ENCODE data around the gene RAB3GAP1.
"Not testable (repeated sequence)": the region's sequence is repeated elsewhere in the genome, so short reads cannot be mapped to it uniquely, and the experiment has no call there.

The RAB3GAP1 gene

DNA sequence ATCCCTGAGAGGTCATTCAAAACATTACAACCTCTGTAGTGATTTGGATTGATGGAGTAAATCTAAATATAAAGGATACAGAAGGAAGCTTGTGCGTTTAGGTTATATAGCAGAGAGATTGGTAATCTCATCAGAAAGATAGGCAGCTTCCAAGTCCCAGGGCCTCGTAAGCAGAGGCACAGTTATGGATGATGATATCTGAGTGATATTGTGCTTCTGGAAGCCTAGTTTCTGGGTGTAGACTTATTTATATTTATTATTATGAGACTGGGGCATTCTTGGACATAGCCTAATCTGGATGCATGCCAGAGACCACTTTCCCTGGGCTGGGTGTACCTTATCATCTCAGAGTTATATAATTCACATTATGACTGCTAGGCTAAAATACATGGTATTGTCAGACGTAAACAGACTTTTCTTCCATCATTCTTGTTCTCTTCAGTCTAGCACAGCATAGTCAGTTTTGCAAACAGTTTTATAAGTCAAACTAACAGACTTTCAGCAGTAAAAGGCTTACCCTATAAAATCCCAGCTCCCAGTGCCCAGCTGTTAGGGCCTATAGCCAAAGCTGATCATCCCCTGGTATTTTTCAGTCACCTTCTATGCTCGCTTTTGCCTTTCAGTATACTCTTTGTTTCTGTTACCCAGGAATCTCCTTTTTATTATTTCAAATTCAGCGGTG lies 47.9 kb downstream of the RAB3GAP1 start:
- in situ Hi-C loops (cut with MboI; ENCODE audit: low sequenced_read_pairs): no loop called here

DNA sequence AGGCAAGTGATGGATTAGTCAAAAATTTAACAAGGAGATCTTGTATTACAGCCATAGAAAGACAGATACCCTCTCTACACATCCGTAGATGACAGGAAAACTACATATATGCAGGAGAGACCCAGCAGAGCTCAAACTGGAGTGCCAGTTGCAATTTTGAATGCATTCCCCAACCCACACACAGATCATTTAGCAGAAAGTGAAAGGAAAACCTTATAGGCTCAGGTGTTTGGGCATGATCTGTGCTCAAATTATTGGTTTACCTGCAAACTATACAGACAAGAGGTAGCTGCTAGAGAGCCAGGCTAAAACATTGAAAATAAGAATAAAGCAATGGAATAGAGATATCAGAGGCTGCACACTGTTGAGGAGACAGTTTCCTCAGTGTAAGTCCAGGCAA lies 51.8 kb downstream of the RAB3GAP1 start:
- in situ Hi-C loops (cut with MboI; ENCODE audit: low sequenced_read_pairs): no loop called here

DNA sequence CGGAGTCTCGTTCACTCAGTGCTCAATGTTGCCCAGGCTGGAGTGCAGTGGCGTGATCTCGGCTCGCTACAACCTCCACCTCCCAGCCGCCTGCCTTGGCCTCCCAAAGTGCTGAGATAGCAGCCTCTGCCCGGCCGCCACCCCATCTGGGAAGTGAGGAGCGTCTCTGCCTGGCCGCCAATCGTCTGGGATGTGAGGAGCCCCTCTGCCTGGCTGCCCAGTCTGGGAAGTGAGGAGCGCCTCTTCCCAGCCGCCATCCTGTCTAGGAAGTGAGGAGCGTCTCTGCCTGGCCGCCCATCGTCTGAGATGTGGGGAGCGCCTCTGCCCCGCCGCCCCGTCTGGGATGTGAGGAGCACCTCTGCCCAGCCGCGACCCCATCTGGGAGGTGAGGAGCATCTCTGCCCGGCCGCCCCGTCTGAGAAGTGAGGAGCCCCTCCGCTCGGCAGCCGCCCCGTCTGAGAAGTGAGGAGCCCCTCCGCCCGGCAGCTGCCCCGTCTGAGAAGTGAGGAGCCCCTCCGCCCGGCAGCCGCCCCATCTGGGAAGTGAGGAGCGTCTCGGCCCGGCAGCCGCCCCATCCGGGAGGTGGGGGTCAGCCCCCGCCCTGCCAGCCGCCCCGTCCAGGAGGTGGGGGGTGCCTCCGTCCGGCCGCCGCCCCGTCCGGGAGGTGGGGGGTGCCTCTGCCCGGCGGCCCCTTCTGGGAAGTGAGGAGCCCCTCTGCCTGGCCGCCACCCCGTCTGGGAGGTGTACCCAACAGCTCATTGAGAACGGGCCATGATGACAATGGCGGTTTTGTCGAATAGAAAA lies 53.6 kb downstream of the RAB3GAP1 start:
- in situ Hi-C loops (cut with MboI; ENCODE audit: low sequenced_read_pairs): not testable (repeated sequence)

DNA sequence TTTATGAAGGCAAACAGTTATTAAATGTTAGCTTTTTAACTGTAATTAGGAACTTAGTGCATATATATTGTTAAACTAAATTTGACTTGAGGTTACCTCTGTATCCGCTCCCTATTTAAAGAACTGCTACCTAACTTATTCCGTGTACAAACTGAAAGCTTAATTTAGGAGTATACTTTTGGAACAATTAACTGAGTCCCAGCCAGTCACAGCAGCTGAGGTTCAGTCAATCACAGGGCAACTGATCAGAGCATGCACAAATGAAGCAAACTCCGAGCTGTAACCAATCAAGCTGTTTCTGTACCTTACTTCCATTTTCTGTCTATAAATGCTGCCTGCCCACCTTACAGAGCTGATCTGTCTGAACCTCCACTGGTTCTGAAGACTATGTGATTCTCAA lies 61.2 kb downstream of the RAB3GAP1 start:
- in situ Hi-C loops (cut with MboI; ENCODE audit: low sequenced_read_pairs): no loop called here

DNA sequence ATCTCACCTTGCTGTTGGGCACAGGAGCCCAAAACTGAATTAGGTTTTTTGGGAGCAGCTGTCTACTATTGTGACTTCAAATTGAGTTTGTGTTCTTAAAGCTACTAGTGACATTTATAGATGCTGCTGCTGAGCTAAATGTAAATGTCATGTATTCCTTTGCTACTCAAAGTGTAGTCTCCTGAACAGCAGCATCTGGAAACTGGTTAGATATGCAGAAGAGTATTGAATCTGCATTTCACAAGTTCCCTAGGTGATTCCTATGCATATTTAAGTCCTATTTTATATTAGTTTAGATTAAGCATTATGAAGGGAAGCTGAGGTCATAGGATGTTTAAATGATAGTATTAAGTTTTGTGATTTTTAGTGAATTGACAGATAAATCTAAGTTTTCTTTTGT lies 67.5 kb downstream of the RAB3GAP1 start:
- in situ Hi-C loops (cut with MboI; ENCODE audit: low sequenced_read_pairs): no loop called here

DNA sequence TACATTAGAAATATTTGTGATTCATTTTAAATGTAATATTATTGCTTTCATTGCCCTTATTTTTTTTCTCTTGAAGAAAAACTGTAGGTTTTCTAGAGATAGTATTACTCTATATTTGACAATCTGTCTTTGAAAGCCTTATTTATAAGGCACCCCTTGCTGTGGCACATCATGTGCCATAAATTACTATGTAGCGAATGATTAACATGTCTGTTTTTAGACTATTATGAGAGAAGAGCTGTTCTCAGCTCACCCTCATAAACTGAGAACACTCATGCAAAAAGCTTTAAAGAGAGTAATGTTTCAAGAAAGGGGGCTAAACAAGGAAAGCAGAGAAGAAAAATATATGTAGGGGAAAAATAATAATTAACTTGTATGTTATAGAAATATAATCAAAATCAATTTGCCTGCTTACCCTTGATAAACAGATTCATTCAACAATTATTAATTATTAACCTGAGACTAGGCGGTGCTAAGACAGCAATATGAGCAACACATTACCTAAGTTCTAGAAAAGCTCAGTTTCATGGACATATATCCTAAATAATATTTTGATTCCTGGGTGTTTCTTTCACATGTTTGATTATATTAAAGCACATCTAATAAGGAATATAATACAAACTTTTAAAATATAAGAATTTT lies 69.0 kb downstream of the RAB3GAP1 start:
- in situ Hi-C loops (cut with MboI; ENCODE audit: low sequenced_read_pairs): no loop called here

DNA sequence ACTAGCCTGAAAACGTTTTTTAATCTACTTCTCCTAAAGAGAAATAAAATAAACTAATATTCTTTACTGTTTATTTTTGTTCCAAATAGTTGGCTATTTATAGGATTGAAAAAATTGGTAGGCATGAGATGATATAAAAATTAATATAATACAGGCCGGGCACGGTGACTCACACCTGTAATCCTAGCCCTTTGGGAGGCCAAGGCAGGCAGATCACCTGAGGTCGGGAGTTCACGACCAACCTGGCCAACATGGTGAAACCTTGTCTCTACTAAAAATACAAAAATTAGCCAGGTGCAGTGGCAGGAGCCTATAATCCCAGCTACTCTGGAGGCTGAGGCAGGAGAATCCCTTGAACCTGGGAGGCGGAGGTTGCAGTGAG lies 69.6 kb downstream of the RAB3GAP1 start:
- in situ Hi-C loops (cut with MboI; ENCODE audit: low sequenced_read_pairs): not testable (repeated sequence)

DNA sequence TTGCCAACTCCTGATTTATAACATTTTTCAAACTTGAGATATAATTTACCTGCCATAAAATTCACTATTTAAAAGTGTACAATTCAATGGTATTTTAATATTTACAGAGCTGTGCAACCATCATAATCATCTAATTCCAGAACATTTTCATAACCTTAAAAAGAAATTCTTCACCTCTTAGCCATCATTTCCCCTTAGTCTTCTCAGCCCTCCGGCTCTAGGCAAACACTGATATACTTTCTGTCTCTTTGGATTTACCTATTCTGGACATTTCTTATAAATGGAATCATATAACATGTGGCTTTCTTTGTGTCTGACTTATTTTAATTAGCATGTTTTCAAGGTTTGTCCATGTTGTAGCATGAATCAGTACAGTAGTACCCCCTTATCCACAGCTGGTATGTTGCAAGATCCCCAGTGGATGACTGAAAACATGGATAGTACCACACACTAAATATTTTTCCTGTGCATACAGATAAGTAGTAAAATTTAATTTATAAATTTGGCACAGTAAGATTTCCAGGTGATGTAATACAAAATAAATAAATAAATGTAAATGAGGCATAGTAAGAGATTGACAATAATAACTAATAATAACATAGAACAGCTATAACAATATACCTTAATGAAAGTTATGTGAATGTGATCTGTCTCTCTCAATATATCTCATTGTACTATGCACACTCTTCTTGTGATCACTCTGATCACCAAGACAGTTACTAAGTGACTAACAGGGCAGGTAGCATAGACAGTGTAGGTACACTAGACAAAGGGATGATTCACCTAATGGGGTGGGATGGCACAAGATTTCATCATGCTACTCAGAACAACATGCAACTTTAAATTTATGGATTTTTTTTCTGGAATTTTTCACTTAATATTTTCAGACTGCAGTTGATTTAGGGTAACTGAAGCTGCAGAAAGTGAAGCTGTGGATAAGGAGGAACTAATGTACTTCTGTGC lies 73.1 kb downstream of the RAB3GAP1 start:
- in situ Hi-C loops (cut with MboI; ENCODE audit: low sequenced_read_pairs): no loop called here

DNA sequence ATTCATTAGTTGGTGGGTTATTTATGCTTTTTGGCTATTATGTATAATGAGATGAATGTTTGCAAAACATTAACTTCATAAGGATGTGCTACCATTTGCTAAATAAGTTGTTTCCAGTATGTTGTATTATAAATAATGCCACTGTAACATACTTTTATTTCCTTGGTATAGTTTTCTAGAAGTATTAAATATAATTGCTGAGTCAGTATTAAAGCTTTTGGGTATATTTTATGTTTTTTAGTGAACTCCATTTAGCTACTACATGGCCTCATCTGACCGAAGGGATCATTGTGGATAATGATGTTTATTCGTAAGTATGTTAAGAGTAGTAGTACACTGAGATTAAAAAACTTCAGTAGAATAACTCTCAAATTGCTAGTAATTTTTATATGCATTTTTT lies 73.8 kb downstream of the RAB3GAP1 start:
- in situ Hi-C loops (cut with MboI; ENCODE audit: low sequenced_read_pairs): no loop called here

DNA sequence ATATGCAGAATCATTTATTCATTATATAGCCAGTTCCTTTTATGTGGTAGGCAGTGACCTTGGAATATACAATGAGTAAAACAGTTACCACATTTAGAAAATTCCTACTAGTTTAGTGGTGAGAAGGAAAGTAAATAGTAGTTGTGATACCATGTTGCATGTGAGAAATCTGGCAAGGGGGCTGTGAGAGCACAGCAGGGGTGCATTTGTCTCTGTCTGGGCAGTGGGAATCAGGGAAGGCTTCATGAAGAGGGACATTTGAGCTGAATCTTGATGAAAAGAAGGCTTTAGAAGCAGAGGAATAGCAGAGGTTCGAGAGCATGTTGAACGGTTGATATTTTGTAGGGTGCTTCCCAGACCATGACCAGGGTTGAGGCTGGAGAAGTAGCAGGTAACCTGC lies 78.7 kb downstream of the RAB3GAP1 start:
- in situ Hi-C loops (cut with MboI; ENCODE audit: low sequenced_read_pairs): no loop called here

DNA sequence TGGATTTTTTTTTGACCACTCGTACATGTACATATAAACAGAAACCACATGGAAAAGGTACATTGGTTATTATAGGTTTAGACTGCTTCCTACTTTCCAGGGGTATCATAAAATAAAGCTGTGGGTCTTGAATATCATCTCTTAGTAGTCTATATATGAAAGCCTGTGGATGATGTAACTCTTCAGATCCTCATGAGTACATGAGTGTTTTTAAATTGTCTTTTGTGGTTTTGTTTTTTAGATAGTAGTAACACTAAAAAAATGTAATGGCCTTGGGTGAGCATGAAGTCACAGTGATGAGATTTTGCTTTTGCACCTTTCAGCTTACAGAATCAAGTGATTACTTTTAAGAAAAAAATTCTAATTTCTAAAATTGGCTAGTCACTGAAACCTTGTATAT lies 80.2 kb downstream of the RAB3GAP1 start:
- in situ Hi-C loops (cut with MboI; ENCODE audit: low sequenced_read_pairs): no loop called here

DNA sequence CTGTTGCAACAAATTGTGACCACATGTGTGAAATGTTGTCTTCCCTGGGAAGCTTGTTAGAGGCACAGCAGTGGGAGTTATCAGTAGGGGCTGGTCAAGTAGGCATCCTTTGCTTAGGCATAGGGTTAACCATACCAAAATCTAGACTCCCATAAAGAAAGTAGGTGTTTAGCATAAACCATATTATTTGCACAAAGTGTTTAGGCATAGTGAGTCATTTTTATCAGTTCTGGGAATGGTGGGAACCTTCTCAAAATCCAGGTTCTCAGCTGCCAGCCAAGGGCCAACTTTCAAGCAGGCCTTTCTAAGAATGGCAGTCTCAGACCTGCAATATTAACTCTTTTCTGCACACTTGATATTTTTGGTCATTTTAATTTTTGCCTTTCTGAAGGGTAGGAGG lies 88.5 kb downstream of the RAB3GAP1 start:
- in situ Hi-C loops (cut with MboI; ENCODE audit: low sequenced_read_pairs): no loop called here

DNA sequence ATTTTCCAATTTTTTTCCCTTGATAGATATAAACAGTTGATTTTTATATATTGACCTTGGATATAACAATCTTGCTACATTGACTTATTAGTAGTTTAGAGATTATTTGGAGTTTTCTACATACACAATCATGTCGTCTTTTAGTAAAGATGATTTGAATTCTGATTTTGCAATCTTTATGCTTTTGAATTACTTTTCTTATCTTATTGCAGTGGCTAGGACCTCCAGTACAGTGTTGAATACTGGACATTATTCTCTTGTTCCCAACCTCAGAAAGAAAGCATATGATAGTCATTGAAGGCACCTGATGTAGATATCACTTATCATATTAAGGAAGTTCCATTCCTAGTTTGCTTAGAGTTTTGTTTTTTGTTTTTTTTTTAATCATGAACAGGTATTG lies 90.2 kb downstream of the RAB3GAP1 start:
- in situ Hi-C loops (cut with MboI; ENCODE audit: low sequenced_read_pairs): no loop called here

DNA sequence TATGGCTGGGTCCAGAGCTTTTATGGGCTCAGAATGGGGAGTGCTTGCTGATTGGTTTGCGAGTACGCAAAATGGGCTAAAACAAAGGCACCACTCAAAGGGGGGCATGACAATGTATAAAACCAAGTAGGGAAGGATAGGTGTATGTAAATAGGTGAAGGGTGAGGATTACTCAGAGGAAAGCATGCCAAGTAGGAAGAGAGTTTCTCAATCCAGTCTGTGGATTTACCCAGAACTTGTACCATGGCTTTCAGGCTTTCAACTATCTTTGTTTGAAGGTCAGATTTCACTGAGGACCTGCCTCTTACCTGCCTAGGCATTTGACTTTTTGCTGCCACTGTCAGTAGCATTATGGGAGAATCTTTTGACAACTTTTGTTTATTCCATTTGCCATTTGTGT lies 92.3 kb downstream of the RAB3GAP1 start:
- in situ Hi-C loops (cut with MboI; ENCODE audit: low sequenced_read_pairs): no loop called here

DNA sequence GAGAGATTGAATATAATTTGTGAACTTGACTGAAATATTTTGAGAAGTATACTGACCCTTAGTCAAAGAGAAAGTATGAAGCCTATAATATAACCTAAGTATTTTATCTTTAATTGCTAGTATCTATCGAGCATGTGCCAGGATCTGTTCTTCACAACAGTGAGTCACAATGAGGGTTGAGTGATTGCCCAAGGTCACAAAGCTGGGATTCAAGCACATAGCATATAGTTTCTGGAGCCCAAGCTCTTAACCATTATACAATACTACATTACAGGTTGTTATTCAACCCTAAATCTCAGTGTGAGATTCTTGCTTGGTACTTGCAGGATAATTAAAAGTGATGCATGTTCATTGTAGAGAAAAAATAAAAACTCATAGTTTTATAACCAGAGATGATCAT lies 97.2 kb downstream of the RAB3GAP1 start:
- in situ Hi-C loops (cut with MboI; ENCODE audit: low sequenced_read_pairs): no loop called here

DNA sequence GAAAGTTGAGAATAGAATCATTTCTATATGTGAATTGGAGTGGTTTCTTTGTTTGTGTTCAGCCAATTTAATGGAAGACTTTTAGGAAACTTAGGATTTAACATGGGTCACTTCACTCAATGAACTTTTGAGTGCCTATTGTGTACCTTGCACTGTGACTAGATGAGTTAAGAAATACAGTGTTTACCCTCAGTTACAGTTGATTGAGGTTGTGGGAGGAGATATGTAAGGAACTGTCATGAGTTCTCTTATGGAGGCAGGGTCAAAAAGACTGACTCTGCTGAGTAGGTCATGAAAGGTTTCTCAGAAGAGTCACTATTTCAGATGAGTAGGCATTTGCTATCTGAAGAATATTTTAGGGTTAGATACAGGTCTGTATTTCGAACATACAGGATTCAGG lies 98.6 kb downstream of the RAB3GAP1 start:
- in situ Hi-C loops (cut with MboI; ENCODE audit: low sequenced_read_pairs): no loop called here

DNA sequence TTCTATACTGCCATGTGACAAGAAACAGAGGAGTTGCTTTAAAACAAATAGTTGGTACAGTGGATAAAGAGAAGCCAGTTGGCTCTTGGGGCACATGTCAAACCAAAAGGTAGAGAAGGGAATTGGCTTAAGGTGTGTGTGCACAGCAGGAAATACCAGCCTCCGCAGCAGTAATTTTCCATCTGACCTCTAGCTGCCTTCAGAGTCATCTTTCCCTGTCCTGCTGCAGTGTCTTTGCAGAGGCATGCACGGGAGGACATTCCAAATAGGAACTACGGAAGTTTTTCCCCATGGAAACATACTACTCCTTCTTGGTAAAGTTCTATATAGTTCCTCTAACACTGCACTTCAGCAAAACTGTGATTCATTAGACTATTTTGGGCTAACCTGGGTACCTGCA lies 99.5 kb downstream of the RAB3GAP1 start:
- in situ Hi-C loops (cut with MboI; ENCODE audit: low sequenced_read_pairs): no loop called here

DNA sequence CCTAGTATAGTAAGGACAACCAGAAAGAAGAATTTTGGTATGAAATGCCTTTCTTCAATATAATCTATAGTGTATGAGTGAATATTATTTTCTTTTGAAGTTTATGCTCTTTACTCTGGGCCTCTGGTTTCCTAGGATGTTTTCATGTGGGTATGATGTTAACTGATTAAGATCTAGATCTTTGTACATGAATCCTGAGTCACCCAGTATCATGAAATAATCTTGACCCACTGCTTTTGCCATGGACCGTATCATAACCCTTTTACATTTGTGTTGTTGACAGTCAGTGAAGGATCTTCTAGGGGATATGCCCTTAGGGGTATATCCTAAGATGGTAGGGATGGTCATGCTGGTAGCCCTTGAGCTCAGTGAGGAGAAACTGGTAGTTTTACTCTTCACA lies 100.3 kb downstream of the RAB3GAP1 start:
- in situ Hi-C loops (cut with MboI; ENCODE audit: low sequenced_read_pairs): no loop called here

DNA sequence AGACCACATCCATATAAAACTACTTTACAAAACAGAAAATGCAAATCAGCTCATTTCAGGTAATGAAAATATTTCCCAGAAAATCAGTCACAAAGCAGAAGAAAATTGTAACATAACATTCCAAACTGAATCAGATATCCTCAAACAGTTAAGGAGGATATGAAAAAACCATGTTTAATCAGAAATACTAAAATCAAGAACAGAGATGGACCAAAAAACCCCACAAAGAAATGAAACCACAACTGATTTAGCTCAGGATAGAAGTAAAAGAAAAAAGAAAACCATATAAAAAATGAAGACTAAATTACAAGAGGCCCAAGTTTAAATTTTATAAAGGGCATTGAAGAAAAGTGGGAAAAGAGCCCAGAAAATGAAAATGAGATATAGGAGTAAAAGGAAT lies 102.9 kb downstream of the RAB3GAP1 start:
- in situ Hi-C loops (cut with MboI; ENCODE audit: low sequenced_read_pairs): no loop called here

DNA sequence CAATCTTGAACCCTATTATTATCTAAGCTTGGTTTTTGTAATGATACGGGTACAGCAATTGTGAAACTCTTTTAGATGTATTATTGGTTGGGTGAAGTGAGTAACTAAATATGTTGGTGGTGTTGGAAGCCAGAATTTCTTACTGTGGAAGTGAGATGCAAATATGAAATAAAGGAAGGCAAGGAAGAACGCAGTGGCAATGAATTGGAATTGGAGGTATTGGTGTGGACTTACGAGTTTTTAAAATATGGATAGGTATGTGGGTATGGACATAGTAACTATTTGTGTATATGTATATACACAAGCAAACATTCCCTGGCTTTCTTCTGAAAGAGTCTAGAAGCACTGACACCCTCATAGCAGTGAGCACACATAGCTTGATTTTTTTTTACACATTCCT lies 105.8 kb downstream of the RAB3GAP1 start:
- in situ Hi-C loops (cut with MboI; ENCODE audit: low sequenced_read_pairs): no loop called here

DNA sequence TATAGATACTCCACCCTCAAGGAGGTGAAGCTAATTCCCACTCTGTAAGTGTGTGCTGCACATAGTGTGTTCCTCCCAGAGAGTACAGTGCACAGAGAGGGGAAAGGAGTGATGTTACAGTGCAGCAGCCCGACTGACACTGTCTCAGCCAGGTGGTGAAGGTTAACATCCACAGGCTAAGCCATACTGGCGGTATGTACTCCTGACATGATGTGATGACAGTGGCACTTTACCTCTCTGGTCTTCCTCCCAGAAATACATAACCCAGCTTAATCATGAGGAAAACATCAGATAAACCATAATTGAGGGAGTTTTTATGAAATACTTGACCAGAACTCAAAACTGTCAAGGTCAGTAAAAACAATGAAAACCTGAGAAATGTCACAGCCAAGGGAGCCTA lies 107.1 kb downstream of the RAB3GAP1 start:
- in situ Hi-C loops (cut with MboI; ENCODE audit: low sequenced_read_pairs): no loop called here
